ENCODE data around the gene C19orf85. TPM values are rescaled to one million over a fixed set of nuclear protein-coding genes. Genes with fewer than 3 reads are reported as not detected.

Gene C19orf85
- total and polyA plus RNA-seq, 2 experiments from 2014 or later, result 1.7 to 3.4 TPM

- TF ChIP-seq CTCF (conservative IDR thresholded peaks at IDR 0.05; ENCODE audit: low read depth in 2 of 2) (no peak), ZNF462 (CRISPR knock-in tag; IDR thresholded peaks at IDR 0.05) (no peak), POLR2AphosphoS5 (IDR thresholded peaks at IDR 0.05; ENCODE audit: low read depth) (no peak), EZH2phosphoT487 (IDR thresholded peaks at IDR 0.05; ENCODE audit: unreplicated experiment) (no peak), JUNB (IDR thresholded peaks at IDR 0.05; ENCODE audit: unreplicated experiment) (no peak), NANOG (IDR thresholded peaks at IDR 0.05; ENCODE audit: borderline replicate concordance) (no peak)
Observed at GRCh38 chr19:55441319-55441691, 23.2 kb downstream of the C19orf85 start (continued).

- Histone ChIP-seq H2AFZ (peak overlapping the region; percentile 92), H3K9me2 (ENCODE audit: insufficient read depth) (no peaks in the 10 kb centered on the region), H3K27ac (ENCODE audit: low read depth) (no peak overlapping the region), H3K4me2 (peak overlapping the region; percentile 87), H3K36me3 (ENCODE audit: insufficient read depth) (no peaks in the 10 kb centered on the region), H4K20me1 (replicated peaks; ENCODE audit: insufficient read depth) (no peaks in the 10 kb centered on the region), H3K79me2 (replicated peaks; ENCODE audit: insufficient read depth) (no peaks in the 10 kb centered on the region), H3F3A (replicated peaks; ENCODE audit: low read depth) (peaks cover 9% of the 10 kb centered on the region), H3K4me1 (ENCODE audit: insufficient read depth) (peaks cover 12% of the 10 kb centered on the region; the same call in 1 of the 2 replicates), H3K4me3 (peak overlapping the region; percentile 67), H3K27me3 (ENCODE audit: insufficient read depth) (peaks cover 74% of the 10 kb centered on the region)
- TF ChIP-seq ZNF331 (CRISPR knock-in tag; IDR thresholded peaks at IDR 0.05; ENCODE audit: low read depth) (no peak), POLR2AphosphoS5 (IDR thresholded peaks at IDR 0.05; ENCODE audit: low read depth) (peak; percentile 38), ZNF114 (CRISPR knock-in tag; IDR thresholded peaks at IDR 0.05) (no peak), NANOG (IDR thresholded peaks at IDR 0.05; ENCODE audit: borderline replicate concordance) (no peak)
- DNase-seq (ENCODE audit: low spot score) (peak; percentile 89), ATAC-seq (peak; percentile 48)
- Mint-ChIP-seq H3K27ac (no peak overlapping the region), H3K27me3 (ENCODE audit: insufficient read depth, low read depth, poor library complexity) (peaks cover 75% of the 10 kb centered on the region), H3K36me3 (ENCODE audit: low read depth) (no peaks in the 10 kb centered on the region; the same call in 2 of the 3 replicates), H3K4me1 (peaks cover 25% of the 10 kb centered on the region), H3K9me3 (no peaks in the 10 kb centered on the region; the same call in none of the 3 replicates), H3K4me3 (peak overlapping the region; percentile 73)
Observed at GRCh38 chr19:55440411-55441105, 24.0 kb downstream of the C19orf85 start.
